HepG2 (cell line): ENCODE measurements around the gene ATP5MC2.

Experiments
- ATF2 ChIP-seq: sonication (generic); formaldehyde crosslinking; IDR thresholded peaks from 2 replicates; pipeline ENCODE4 v1.4.0; 2020; ENCODE audit warnings: missing genetic modification reagents
- CTCF ChIP-seq: sonication (generic); formaldehyde crosslinking; IDR thresholded peaks from 2 replicates; pipeline ENCODE4 v1.5.0; 2020; ENCODE audit warnings: mild to moderate bottlenecking, missing genetic modification reagents, moderate library complexity
- ZFX ChIP-seq: sonication (generic); formaldehyde crosslinking; IDR thresholded peaks from 2 replicates; pipeline ENCODE4 v1.4.0; 2020; ENCODE audit warnings: mild to moderate bottlenecking, low read depth, missing genetic modification reagents, moderate library complexity

GRCh38 chr12:53674977-53675700, 744 bp downstream of the ATP5MC2 start:
- TF ChIP-seq CTCF (CRISPR knock-in tag) (no peak), ATF2 (no peak), ZFX (CRISPR knock-in tag) (no peak)
